ENCODE measurements around the gene HOXD4.

GRCh38 chr2:176163672-176164056 lies 12.3 kb downstream of the HOXD4 start:
- TF ChIP-seq POLR2A (IDR thresholded peaks at IDR 0.05; ENCODE audit: low read length) (no peak), GATA1 (IDR thresholded peaks at IDR 0.05; ENCODE audit: low read depth, low read length) (no peak)
